Measurements from ENCODE around the gene MIGA1. TPM values are rescaled to one million over a fixed set of nuclear protein-coding genes. Genes with fewer than 3 reads are reported as not detected.

MIGA1 gene
- total RNA-seq, 4 donors from 2014 or later: 3.8 to 12.6 (median 7.5) TPM

GRCh38 chr1:77828098-77828497, 48.6 kb downstream of the MIGA1 start:
- WGBS, 2 donors: 95% methylated on average over 1 of the region's 1 CpG
- Histone ChIP-seq H3K27ac (no peak overlapping the region), H3K27me3 (no peaks in the 10 kb centered on the region), H3K36me3 (peaks cover 0 to 30% (median 0%) of the 10 kb centered on the region in 3 donors), H3K4me3 (no peak overlapping the region), H3K9me3 (no peaks in the 10 kb centered on the region), H3K4me1 (peaks cover 0 to 43% (median 11%) of the 10 kb centered on the region in 3 donors)
- TF ChIP-seq CTCF (IDR thresholded peaks at IDR 0.05) (no peak), POLR2A (IDR thresholded peaks at IDR 0.05) (no peak)
- intact Hi-C loops (cut with DNase I): no loop called here
- DNase-seq: no peak

GRCh38 chr1:77829851-77830250, 50.4 kb downstream of the MIGA1 start:
- Histone ChIP-seq H3K36me3 (peaks cover 0 to 26% (median 0%) of the 10 kb centered on the region in 3 donors), H3K9me3 (no peaks in the 10 kb centered on the region), H3K4me3 (no peak overlapping the region), H3K4me1 (peaks cover 0 to 49% (median 17%) of the 10 kb centered on the region in 3 donors), H3K27me3 (no peaks in the 10 kb centered on the region), H3K27ac (peak overlapping the region in 2 of 4 donors; percentile 13 to 86)
- DNase-seq: no peak
- intact Hi-C loops (cut with DNase I): no loop called here
- TF ChIP-seq POLR2A (IDR thresholded peaks at IDR 0.05) (no peak), CTCF (IDR thresholded peaks at IDR 0.05) (no peak)
- 59 to 70% methylated on average over 1 of the region's 1 CpG for WGBS, 2 donors

GRCh38 chr1:77830946-77831345, 51.5 kb downstream of the MIGA1 start:
- H3K27ac ChIP-seq: peak overlapping the region in 3 of 4 donors; percentile 2 to 86 (median 13)
- intact Hi-C loops (cut with DNase I): no loop called here

GRCh38 chr1:77831566-77831965, 52.1 kb downstream of the MIGA1 start:
- H3K27ac ChIP-seq: peak overlapping the region in 3 of 4 donors; percentile 62 to 86 (median 66)
- no peaks in the 10 kb centered on the region for H3K9me3 ChIP-seq
- DNase-seq: no peak
- intact Hi-C loops (cut with DNase I): no loop called here
- H3K36me3 ChIP-seq: peaks cover 0 to 23% (median 0%) of the 10 kb centered on the region in 3 donors
- H3K4me3 ChIP-seq: no peak overlapping the region
- H3K27me3 ChIP-seq: no peaks in the 10 kb centered on the region
- TF ChIP-seq POLR2A (IDR thresholded peaks at IDR 0.05): no peak
- no peak for TF ChIP-seq CTCF (IDR thresholded peaks at IDR 0.05)
- 77 to 91% methylated on average over 4 of the region's 4 CpGs for WGBS, 2 donors
- H3K4me1 ChIP-seq: peaks cover 0 to 50% (median 14%) of the 10 kb centered on the region in 3 donors

More at GRCh38 chr1:77830946-77831345, 51.5 kb downstream of the MIGA1 start:
- WGBS, 2 donors: 91 to 92% methylated on average over 3 of the region's 3 CpGs
- Histone ChIP-seq H3K27me3 (no peaks in the 10 kb centered on the region), H3K9me3 (no peaks in the 10 kb centered on the region), H3K4me3 (no peak overlapping the region), H3K36me3 (peaks cover 0 to 26% (median 0%) of the 10 kb centered on the region in 3 donors), H3K4me1 (peaks cover 0 to 48% (median 14%) of the 10 kb centered on the region in 3 donors)
- DNase-seq: no peak
- TF ChIP-seq POLR2A (IDR thresholded peaks at IDR 0.05) (no peak), CTCF (IDR thresholded peaks at IDR 0.05) (no peak)

GRCh38 chr1:77831976-77832711, 52.7 kb downstream of the MIGA1 start:
- DNase-seq: no peak
- Histone ChIP-seq H3K36me3 (peaks cover 0 to 19% (median 0%) of the 10 kb centered on the region in 3 donors), H3K4me3 (no peak overlapping the region), H3K9me3 (no peaks in the 10 kb centered on the region), H3K27me3 (no peaks in the 10 kb centered on the region), H3K4me1 (peaks cover 0 to 50% (median 14%) of the 10 kb centered on the region in 3 donors), H3K27ac (peak overlapping the region in 3 of 4 donors; percentile 62 to 86 (median 66))
- WGBS, 2 donors: 34 to 36% methylated on average over 2 of the region's 2 CpGs
- TF ChIP-seq POLR2A (IDR thresholded peaks at IDR 0.05): no peak
- no peak for TF ChIP-seq CTCF (IDR thresholded peaks at IDR 0.05)
- intact Hi-C loops (cut with DNase I): no loop called here

Measured in esophagus squamous epithelium (tissue), 5 donors.